B cell (primary cell): ENCODE measurements around the gene FUS. TPM values are rescaled to one million over a fixed set of nuclear protein-coding genes. Genes with fewer than 3 reads are reported as not detected.

Experiments used
- ATAC-seq: fragments of 200-7000 bp; cut with Tn5 transposase; one replicate; pipeline ENCODE4 v1.10.0; 2021; ENCODE audit warnings: low read depth, mild to moderate bottlenecking, moderate number of reproducible peaks, moderate library complexity
- CTCF ChIA-PET: fragments of 350-600 bp; sonication (Branson Sonifier 250); formaldehyde crosslinking; loops from one replicate; lab custom pipeline; 2021; ENCODE audit warnings: antibody characterized with exemption, inconsistent platforms; lab: Charles Lee
- POLR2A ChIA-PET: fragments of 350-600 bp; sonication (Branson Sonifier 250); formaldehyde crosslinking; loops from one replicate; lab custom pipeline; 2021; ENCODE audit warnings: antibody characterized with exemption; lab: Charles Lee
- DNase-seq: peaks from one replicate; pipeline ENCODE4 v3.0.0; 2013
- H2AFZ ChIP-seq: 2 replicates; pipeline ENCODE4 v1.6.1; 2012; ENCODE audit warnings: mild to moderate bottlenecking, low read depth, low read length; ENCODE audit not compliant: insufficient read depth, poor library complexity, severe bottlenecking
- H3K27ac ChIP-seq, 2 donors: 1 replicate in 1 of 2; 2 replicates in 1 of 2; pipeline ENCODE4 v1.5.1; 2012 to 2013; ENCODE audit warnings: low read length in 2 of 2, mild to moderate bottlenecking in 2 of 2, moderate library complexity in 1 of 2
- H3K27me3 ChIP-seq, 4 experiments: fragments of 200-600 bp in 1 of 4; sonication (generic) in 1 of 4; replicated peaks in 1 of 4; 1 replicate in 2 of 4; 2 replicates in 2 of 4; pipeline versions ENCODE4 v1.6.1 to v1.7.0; 2013 to 2016; ENCODE audit warnings: low read length in 3 of 4, mild to moderate bottlenecking in 2 of 4, mixed read lengths in 1 of 4, moderate library complexity in 1 of 4; ENCODE audit not compliant: insufficient read depth in 4 of 4, control insufficient read depth in 3 of 4; ENCODE audit errors: control extremely low read depth in 1 of 4
- H3K36me3 ChIP-seq, 2 experiments: replicated peaks in 1 of 2; 1 replicate in 1 of 2; 2 replicates in 1 of 2; pipeline versions ENCODE4 v1.6.1 to v1.7.1; 2013; ENCODE audit warnings: low read length in 1 of 2; ENCODE audit not compliant: insufficient read depth in 2 of 2, control insufficient read depth in 1 of 2; ENCODE audit errors: control extremely low read depth in 1 of 2, extremely low read depth in 1 of 2
- H3K4me1 ChIP-seq, 2 donors: fragments of 200-600 bp in 1 of 2; sonication (generic) in 1 of 2; 1 replicate in 1 of 2; 2 replicates in 1 of 2; pipeline versions ENCODE4 v1.5.1 to v1.6.1; 2013 to 2017; ENCODE audit warnings: low read length in 2 of 2; ENCODE audit not compliant: control insufficient read depth in 2 of 2, insufficient read depth in 2 of 2
- H3K4me2 ChIP-seq: replicated peaks from 2 replicates; pipeline ENCODE3; 2012; ENCODE audit warnings: mild to moderate bottlenecking, low read depth, low read length; ENCODE audit not compliant: poor library complexity, severe bottlenecking
- H3K4me3 ChIP-seq, 5 experiments: fragments of 200-600 bp in 1 of 5; sonication (generic) in 1 of 5; 1 replicate in 3 of 5; 2 replicates in 2 of 5; pipeline versions ENCODE4 v1.5.1 to v1.7.0; 2011 to 2016; ENCODE audit warnings: low read length in 4 of 5, mild to moderate bottlenecking in 4 of 5, low read depth in 2 of 5, control low read depth in 1 of 5, moderate library complexity in 1 of 5; ENCODE audit not compliant: insufficient read depth in 1 of 5; ENCODE audit errors: control extremely low read depth in 1 of 5, extremely low read depth in 1 of 5
- H3K79me2 ChIP-seq: fragments of 200-600 bp; sonication (generic); one replicate; pipeline ENCODE4 v1.6.0; 2016; ENCODE audit warnings: low read length; ENCODE audit not compliant: control insufficient read depth, insufficient read depth
- H3K9ac ChIP-seq: fragments of 200-600 bp; sonication (generic); 2 replicates; pipeline ENCODE4 v1.6.1; 2017; ENCODE audit warnings: mild to moderate bottlenecking, low read length, moderate library complexity
- H3K9me3 ChIP-seq, 3 donors: one replicate each; pipeline versions ENCODE4 v1.6.1 to v1.7.1; 2013; ENCODE audit warnings: low read length in 2 of 3; ENCODE audit not compliant: control insufficient read depth in 2 of 3, insufficient read depth in 1 of 3; ENCODE audit errors: control extremely low read depth in 1 of 3
- H4K20me1 ChIP-seq: 2 replicates; pipeline ENCODE4 v1.6.0; 2012; ENCODE audit warnings: mild to moderate bottlenecking, low read length; ENCODE audit not compliant: insufficient read depth, control insufficient read depth, poor library complexity, severe bottlenecking
- H3K27ac Mint-ChIP-seq: one replicate; pipeline ENCODE4 v1.8.0; 2021; ENCODE audit warnings: mixed read lengths
- H3K27me3 Mint-ChIP-seq: one replicate; pipeline ENCODE4 v1.8.0; 2021; ENCODE audit warnings: mixed read lengths
- H3K4me1 Mint-ChIP-seq: one replicate; pipeline ENCODE4 v1.8.0; 2021; ENCODE audit warnings: mixed read lengths
- H3K4me3 Mint-ChIP-seq: one replicate; pipeline ENCODE4 v1.8.0; 2021; ENCODE audit warnings: mixed read lengths
- H3K9me3 Mint-ChIP-seq: one replicate; pipeline ENCODE4 v1.8.0; 2022; ENCODE audit warnings: mixed read lengths; ENCODE audit not compliant: insufficient read depth
- EZH2 ChIP-seq: IDR thresholded peaks from 2 replicates; pipeline ENCODE4 v1.6.1; 2012; ENCODE audit warnings: borderline replicate concordance, low read depth, mild to moderate bottlenecking, moderate library complexity, low read length; ENCODE audit not compliant: insufficient read depth, poor library complexity, severe bottlenecking
- WGBS: methylation state at CpG from one replicate; pipeline ENCODE4 v1.1.5; 2013; ENCODE audit warnings: missing lambda C conversion rate; ENCODE audit not compliant: insufficient coverage; 5-methylcytosine and 5-hydroxymethylcytosine counted together
- intact Hi-C: fragments of 100-400 bp; cut with micrococcal nuclease; formaldehyde crosslinking; loops from one replicate; pipeline ENCODE4 v1.10.0; 2022
- polyA plus RNA-seq: library from polyadenylated mRNA; depleted of rRNA; stranded (reverse); fragments of >200 nt; gene quantifications from 2 replicates; pipeline ENCODE4 v1.2.3, GENCODE V29; 2012
- total RNA-seq, 2 donors: library from RNA; stranded (reverse); fragments of 120-200 nt in 1 of 2; gene quantifications; 1 replicate in 1 of 2; 2 replicates in 1 of 2; pipeline versions ENCODE4 v1.2.3 to v1.2.4, GENCODE V29; 2013 to 2022
- TF ChIP-seq, protein P1 (sequence below): fragments of 200-600 bp; IDR thresholded peaks from one replicate; pipeline ENCODE4 v1.8.0; 2022; ENCODE audit warnings: antibody characterized with exemption, mild to moderate bottlenecking

The FUS gene
- total and polyA plus RNA-seq, 2 donors (not counting 1 experiment from before 2014, with no cell fraction given) = 181 to 597 TPM

DNA sequence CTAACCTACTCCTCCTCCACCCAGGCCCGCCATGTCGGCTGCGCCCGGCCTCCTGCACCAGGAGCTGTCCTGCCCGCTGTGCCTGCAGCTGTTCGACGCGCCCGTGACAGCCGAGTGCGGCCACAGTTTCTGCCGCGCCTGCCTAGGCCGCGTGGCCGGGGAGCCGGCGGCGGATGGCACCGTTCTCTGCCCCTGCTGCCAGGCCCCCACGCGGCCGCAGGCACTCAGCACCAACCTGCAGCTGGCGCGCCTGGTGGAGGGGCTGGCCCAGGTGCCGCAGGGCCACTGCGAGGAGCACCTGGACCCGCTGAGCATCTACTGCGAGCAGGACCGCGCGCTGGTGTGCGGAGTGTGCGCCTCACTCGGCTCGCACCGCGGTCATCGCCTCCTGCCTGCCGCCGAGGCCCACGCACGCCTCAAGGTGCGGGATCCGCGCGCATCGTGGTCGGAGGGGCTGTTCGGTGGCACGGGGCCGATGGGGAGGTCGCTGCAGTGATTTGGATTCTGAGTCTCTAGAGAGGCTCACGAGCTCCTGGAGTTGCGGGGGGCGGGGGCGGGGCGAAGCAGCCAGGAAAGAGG is 34.9 kb downstream of the FUS start:
- Mint-ChIP-seq H3K4me3 (peak overlapping the region; percentile 84), H3K9me3 (no peaks in the 10 kb centered on the region), H3K4me1 (peaks cover 42% of the 10 kb centered on the region), H3K27ac (no peak overlapping the region), H3K27me3 (peaks cover 36% of the 10 kb centered on the region)
- CTCF ChIA-PET = interaction anchor here (0.5 to 3.9 kb wide), 2 partner anchors 8 to 13 kb away, joined by 3 to 21 read pairs; partner anchors contain the start of gene PYCARD
- peak; percentile 55 for ATAC-seq
- POLR2A ChIA-PET = interaction anchor here (0.6 to 2.1 kb wide), 5 partner anchors 11 to 130 kb away, joined by 3 to 21 read pairs (median 5); partner anchors contain the start of gene FUS
- Histone ChIP-seq H4K20me1 (peaks cover 5% of the 10 kb centered on the region), H3K4me3 (peak overlapping the region in 4 of 5 experiments; percentile 21 to 56 (median 48)), H3K4me1 (peaks cover 41 to 42% of the 10 kb centered on the region in 2 donors), H3K36me3 (no peaks in the 10 kb centered on the region), H3K27ac (no peak overlapping the region), H3K27me3 (peaks cover 0 to 58% (median 28%) of the 10 kb centered on the region in 4 experiments), H3K79me2 (no peaks in the 10 kb centered on the region), H3K9me3 (peaks cover 0 to 10% (median 0%) of the 10 kb centered on the region in 3 donors), H2AFZ (peak overlapping the region; percentile 57), H3K9ac (peak overlapping the region; percentile 53), H3K4me2 (peak overlapping the region; percentile 78)
- intact Hi-C loops = loop anchor here (2.0 kb wide), 1 partner anchor 14 kb away; no protein-coding TSS in a partner anchor
- 14% methylated on average over 58 of the region's 58 CpGs for WGBS
- peak; percentile 58 for DNase-seq
- TF ChIP-seq EZH2 = no peak
- TF ChIP-seq, protein P1, sequence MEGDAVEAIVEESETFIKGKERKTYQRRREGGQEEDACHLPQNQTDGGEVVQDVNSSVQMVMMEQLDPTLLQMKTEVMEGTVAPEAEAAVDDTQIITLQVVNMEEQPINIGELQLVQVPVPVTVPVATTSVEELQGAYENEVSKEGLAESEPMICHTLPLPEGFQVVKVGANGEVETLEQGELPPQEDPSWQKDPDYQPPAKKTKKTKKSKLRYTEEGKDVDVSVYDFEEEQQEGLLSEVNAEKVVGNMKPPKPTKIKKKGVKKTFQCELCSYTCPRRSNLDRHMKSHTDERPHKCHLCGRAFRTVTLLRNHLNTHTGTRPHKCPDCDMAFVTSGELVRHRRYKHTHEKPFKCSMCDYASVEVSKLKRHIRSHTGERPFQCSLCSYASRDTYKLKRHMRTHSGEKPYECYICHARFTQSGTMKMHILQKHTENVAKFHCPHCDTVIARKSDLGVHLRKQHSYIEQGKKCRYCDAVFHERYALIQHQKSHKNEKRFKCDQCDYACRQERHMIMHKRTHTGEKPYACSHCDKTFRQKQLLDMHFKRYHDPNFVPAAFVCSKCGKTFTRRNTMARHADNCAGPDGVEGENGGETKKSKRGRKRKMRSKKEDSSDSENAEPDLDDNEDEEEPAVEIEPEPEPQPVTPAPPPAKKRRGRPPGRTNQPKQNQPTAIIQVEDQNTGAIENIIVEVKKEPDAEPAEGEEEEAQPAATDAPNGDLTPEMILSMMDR = no peak
